SK-N-SH (cell line): ENCODE data around the gene TRPT1. TPM values are rescaled to one million over a fixed set of nuclear protein-coding genes. Genes with fewer than 3 reads are reported as not detected.
A peak's percentile ranks its signal among the peaks of the same experiment; 100 is the strongest.

ENCODE experiments used
- CTCF ChIA-PET: fragments of 300-600, 350-600 bp; formaldehyde crosslinking; extraction: SDS; loops from one replicate; lab custom pipeline; 2021; lab: Yijun Ruan, JAX
- POLR2A ChIA-PET: fragments of 350-600 bp; sonication (Branson Sonifier 250); formaldehyde crosslinking; extraction: SDS; loops from one replicate; lab custom pipeline; 2020; ENCODE audit warnings: antibody characterized with exemption, inconsistent platforms; lab: Yijun Ruan, JAX
- DNase-seq: peaks from one replicate; pipeline ENCODE4 v3.0.0; 2012
- H2AFZ ChIP-seq: fragments of 200-600 bp; sonication (generic); 2 replicates; pipeline ENCODE4 v1.8.1; 2016; ENCODE audit warnings: antibody characterized with exemption, mild to moderate bottlenecking, low read depth
- H3F3A ChIP-seq: fragments of 200-600 bp; sonication (generic); replicated peaks from 2 replicates; pipeline ENCODE3; 2016; ENCODE audit warnings: antibody characterized with exemption, mild to moderate bottlenecking; ENCODE audit not compliant: insufficient read depth
- H3K27ac ChIP-seq, 2 experiments: fragments of 200-500 bp in 1 of 2; fragments of 200-600 bp in 1 of 2; sonication (Bioruptor generic) in 1 of 2; sonication (generic), shearing (Covaris generic) in 1 of 2; 2 replicates each; pipeline versions ENCODE4 v1.5.1 to v1.6.1; 2014 to 2016; ENCODE audit warnings: low read depth in 2 of 2, inconsistent platforms in 1 of 2, low read length in 1 of 2, mild to moderate bottlenecking in 1 of 2, mixed read lengths in 1 of 2
- H3K27me3 ChIP-seq: fragments of 200-600 bp; sonication (generic), shearing (Covaris generic); 2 replicates; pipeline ENCODE4 v1.6.1; 2016; ENCODE audit warnings: mixed run types; ENCODE audit not compliant: insufficient read depth
- H3K36me3 ChIP-seq, 2 experiments: fragments of 200-500 bp in 1 of 2; fragments of 200-600 bp in 1 of 2; sonication (Bioruptor generic) in 1 of 2; sonication (generic) in 1 of 2; replicated peaks in 1 of 2; 2 replicates each; pipeline versions ENCODE3 to v1.5.1; 2014 to 2016; ENCODE audit warnings: low read length in 1 of 2, mild to moderate bottlenecking in 1 of 2; ENCODE audit not compliant: insufficient read depth in 2 of 2, control insufficient read depth in 1 of 2
- H3K4me1 ChIP-seq, 2 experiments: fragments of 200-500 bp in 1 of 2; fragments of 200-600 bp in 1 of 2; sonication (Bioruptor generic) in 1 of 2; sonication (generic), shearing (Covaris generic) in 1 of 2; 2 replicates each; pipeline versions ENCODE4 v1.5.1 to v1.6.1; 2014 to 2016; ENCODE audit warnings: low read depth in 1 of 2, low read length in 1 of 2, mixed run types in 1 of 2; ENCODE audit not compliant: insufficient read depth in 2 of 2, control insufficient read depth in 1 of 2
- H3K4me2 ChIP-seq: fragments of 200-600 bp; sonication (generic), shearing (Covaris generic); 2 replicates; pipeline ENCODE4 v1.6.1; 2017; ENCODE audit warnings: mixed run types
- H3K4me3 ChIP-seq, 2 experiments: fragments of 200-500 bp in 1 of 2; fragments of 200-600 bp in 1 of 2; sonication (Bioruptor generic) in 1 of 2; sonication (generic), shearing (Covaris generic) in 1 of 2; 2 replicates each; pipeline versions ENCODE4 v1.5.1 to v1.8.1; 2014 to 2016; ENCODE audit warnings: low read depth in 2 of 2, inconsistent platforms in 1 of 2, low read length in 1 of 2, mild to moderate bottlenecking in 1 of 2, mixed read lengths in 1 of 2, moderate library complexity in 1 of 2
- H3K79me2 ChIP-seq: fragments of 200-600 bp; sonication (generic); 2 replicates; pipeline ENCODE4 v1.8.1; 2017; ENCODE audit warnings: mild to moderate bottlenecking; ENCODE audit not compliant: insufficient read depth
- H3K9ac ChIP-seq: fragments of 200-600 bp; sonication (generic); 2 replicates; pipeline ENCODE4 v1.6.1; 2017; ENCODE audit warnings: mixed run types
- H3K9me2 ChIP-seq: fragments of 200-600 bp; sonication (generic); 2 replicates; pipeline ENCODE4 v1.6.1; 2017; ENCODE audit warnings: mixed run types
- H3K9me3 ChIP-seq: fragments of 200-600 bp; sonication (generic); 2 replicates; pipeline ENCODE4 v1.6.1; 2017; ENCODE audit warnings: mixed run types, mild to moderate bottlenecking, moderate library complexity
- H4K20me1 ChIP-seq: fragments of 200-600 bp; sonication (generic); 2 replicates; pipeline ENCODE4 v1.6.1; 2017; ENCODE audit warnings: mild to moderate bottlenecking, mixed run types; ENCODE audit not compliant: insufficient read depth
- CHD2 ChIP-seq: fragments of 150-350 bp; IDR thresholded peaks from 2 replicates; pipeline ENCODE4 v1.6.1; 2018; ENCODE audit warnings: low read length; ENCODE audit not compliant: partially characterized antibody
- GABPA ChIP-seq: IDR thresholded peaks from 2 replicates; pipeline ENCODE4 v1.4.0; 2012; ENCODE audit warnings: low read depth, mild to moderate bottlenecking
- JUND ChIP-seq: IDR thresholded peaks from 2 replicates; pipeline ENCODE4 v1.4.0; 2012
- MAX ChIP-seq: IDR thresholded peaks from 2 replicates; pipeline ENCODE4 v1.4.0; 2012; ENCODE audit warnings: low read depth
- MEF2A ChIP-seq: IDR thresholded peaks from 2 replicates; pipeline ENCODE4 v1.4.0; 2012; ENCODE audit warnings: low read depth, borderline replicate concordance
- MXI1 ChIP-seq: IDR thresholded peaks from 2 replicates; pipeline ENCODE4 v1.6.1; 2012; ENCODE audit warnings: mild to moderate bottlenecking, low read depth, low read length, improper control_type of control experiment
- POLR2AphosphoS5 ChIP-seq: IDR thresholded peaks from 2 replicates; pipeline ENCODE4 v1.6.1; 2012; ENCODE audit warnings: low read depth, low read length
- RXRA ChIP-seq: IDR thresholded peaks from 2 replicates; pipeline ENCODE4 v1.4.0; 2012; ENCODE audit warnings: low read depth, mild to moderate bottlenecking, borderline replicate concordance
- SIN3A ChIP-seq: IDR thresholded peaks from 2 replicates; pipeline ENCODE4 v1.6.1; 2012; ENCODE audit warnings: low read depth, mild to moderate bottlenecking, low read length, moderate library complexity, borderline replicate concordance
- SMC3 ChIP-seq: IDR thresholded peaks from 2 replicates; pipeline ENCODE4 v1.6.1; 2012; ENCODE audit warnings: low read depth, low read length, improper control_type of control experiment
- TAF1 ChIP-seq: IDR thresholded peaks from 2 replicates; pipeline ENCODE4 v1.6.1; 2012; ENCODE audit warnings: low read depth, mild to moderate bottlenecking, low read length, moderate library complexity, borderline replicate concordance
- TCF12 ChIP-seq: IDR thresholded peaks from 2 replicates; pipeline ENCODE4 v1.4.0; 2012
- YY1 ChIP-seq: IDR thresholded peaks from 2 replicates; pipeline ENCODE4 v1.4.0; 2012; ENCODE audit warnings: low read depth, mild to moderate bottlenecking
- WGBS: methylation state at CpG from one replicate; pipeline ENCODE4 v1.1.6; 2017; ENCODE audit warnings: low lambda C conversion rate; 5-methylcytosine and 5-hydroxymethylcytosine counted together
- polyA plus RNA-seq, 3 experiments: library from polyadenylated mRNA; depleted of rRNA; stranded (reverse); fragments of >200 nt; gene quantifications; 2 replicates each; pipeline ENCODE4 v1.2.3, GENCODE V29; 2012
- TF ChIP-seq, protein P1 (sequence below): fragments of 200-600 bp; sonication (generic); IDR thresholded peaks from 2 replicates; pipeline ENCODE4 v1.6.1; 2017; ENCODE audit warnings: antibody characterized with exemption, mild to moderate bottlenecking, moderate library complexity

Gene TRPT1
- polyA plus RNA-seq, 1 of the 3 experiments (the other 2 are of a cell fraction) = 62.4 TPM

DNA sequence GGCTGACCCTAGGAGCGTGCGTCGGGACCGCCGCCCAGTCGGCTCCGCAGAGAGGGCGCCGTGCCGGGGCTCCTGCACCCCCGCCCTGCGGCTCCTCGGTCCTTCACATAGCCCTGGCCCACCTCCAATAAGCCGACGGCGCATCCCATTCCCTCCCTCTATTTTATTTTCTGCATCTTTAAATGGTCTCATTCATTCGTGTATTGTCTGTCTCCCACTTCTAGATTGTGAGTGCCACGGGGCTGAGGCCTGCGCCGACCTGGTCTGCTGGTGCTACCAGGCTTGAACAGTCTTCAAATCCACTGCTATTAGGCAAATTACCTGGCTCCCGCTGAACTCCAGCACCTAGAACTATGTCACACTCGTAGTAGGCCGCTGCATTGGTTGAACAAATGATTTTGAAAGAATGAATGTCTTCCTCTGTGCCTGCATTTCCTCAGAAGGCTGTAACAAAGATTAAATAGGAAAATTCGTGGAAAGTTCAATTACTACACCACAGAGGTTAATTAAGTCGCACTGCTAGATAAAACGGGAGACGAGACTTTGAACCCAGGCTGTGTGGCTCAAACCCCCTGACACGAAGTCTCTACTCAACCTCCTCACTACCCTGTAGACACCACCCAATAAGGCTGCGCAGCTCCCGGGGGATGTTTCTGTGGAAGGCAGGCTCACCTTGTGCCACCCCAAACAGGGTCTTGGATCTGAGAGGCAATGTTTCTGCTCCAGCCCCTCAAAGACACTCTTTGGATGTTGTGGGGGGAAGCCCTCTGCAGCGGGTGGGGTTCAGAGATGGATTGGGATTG lies 21.9 kb upstream of the TRPT1 start:
- Histone ChIP-seq H3K4me3 (peak overlapping the region; percentile 92 to 98; a peak in 3 of 4 replicates), H3K79me2 (peaks cover 49% of the 10 kb centered on the region), H3K27me3 (no peaks in the 10 kb centered on the region), H3K4me2 (peak overlapping the region; percentile 100; the same call in 1 of the 2 replicates), H4K20me1 (peaks cover 4% of the 10 kb centered on the region), H3F3A (peaks cover 11% of the 10 kb centered on the region), H3K4me1 (peaks cover 12 to 49% of the 10 kb centered on the region in 2 experiments; a peak in 2 of 4 replicates), H3K9me2 (no peaks in the 10 kb centered on the region), H2AFZ (no peak overlapping the region), H3K36me3 (peaks cover 10 to 14% of the 10 kb centered on the region in 2 experiments), H3K9me3 (no peaks in the 10 kb centered on the region), H3K9ac (peak overlapping the region; percentile 91; the same call in 1 of the 2 replicates), H3K27ac (peak overlapping the region; percentile 96 to 98; a peak in 3 of 4 replicates)
- DNase-seq = no peak
- ChIA-PET CTCF (interaction anchor here (0.7 to 4.6 kb wide), 7 partner anchors 15 to 54 kb away, joined by 3 to 89 read pairs (median 6); no protein-coding TSS in a partner anchor), POLR2A (interaction anchor here (0.6 to 12.4 kb wide), 3 partner anchors 16 to 125 kb away, joined by 7 to 112 read pairs (median 41); no protein-coding TSS in a partner anchor)
- TF ChIP-seq, protein P1, sequence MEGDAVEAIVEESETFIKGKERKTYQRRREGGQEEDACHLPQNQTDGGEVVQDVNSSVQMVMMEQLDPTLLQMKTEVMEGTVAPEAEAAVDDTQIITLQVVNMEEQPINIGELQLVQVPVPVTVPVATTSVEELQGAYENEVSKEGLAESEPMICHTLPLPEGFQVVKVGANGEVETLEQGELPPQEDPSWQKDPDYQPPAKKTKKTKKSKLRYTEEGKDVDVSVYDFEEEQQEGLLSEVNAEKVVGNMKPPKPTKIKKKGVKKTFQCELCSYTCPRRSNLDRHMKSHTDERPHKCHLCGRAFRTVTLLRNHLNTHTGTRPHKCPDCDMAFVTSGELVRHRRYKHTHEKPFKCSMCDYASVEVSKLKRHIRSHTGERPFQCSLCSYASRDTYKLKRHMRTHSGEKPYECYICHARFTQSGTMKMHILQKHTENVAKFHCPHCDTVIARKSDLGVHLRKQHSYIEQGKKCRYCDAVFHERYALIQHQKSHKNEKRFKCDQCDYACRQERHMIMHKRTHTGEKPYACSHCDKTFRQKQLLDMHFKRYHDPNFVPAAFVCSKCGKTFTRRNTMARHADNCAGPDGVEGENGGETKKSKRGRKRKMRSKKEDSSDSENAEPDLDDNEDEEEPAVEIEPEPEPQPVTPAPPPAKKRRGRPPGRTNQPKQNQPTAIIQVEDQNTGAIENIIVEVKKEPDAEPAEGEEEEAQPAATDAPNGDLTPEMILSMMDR = no peak
- TF ChIP-seq MXI1 (no peak), TCF12 (no peak), GABPA (no peak), RXRA (no peak)
- 58% methylated on average over 25 of the region's 31 CpGs for WGBS

DNA sequence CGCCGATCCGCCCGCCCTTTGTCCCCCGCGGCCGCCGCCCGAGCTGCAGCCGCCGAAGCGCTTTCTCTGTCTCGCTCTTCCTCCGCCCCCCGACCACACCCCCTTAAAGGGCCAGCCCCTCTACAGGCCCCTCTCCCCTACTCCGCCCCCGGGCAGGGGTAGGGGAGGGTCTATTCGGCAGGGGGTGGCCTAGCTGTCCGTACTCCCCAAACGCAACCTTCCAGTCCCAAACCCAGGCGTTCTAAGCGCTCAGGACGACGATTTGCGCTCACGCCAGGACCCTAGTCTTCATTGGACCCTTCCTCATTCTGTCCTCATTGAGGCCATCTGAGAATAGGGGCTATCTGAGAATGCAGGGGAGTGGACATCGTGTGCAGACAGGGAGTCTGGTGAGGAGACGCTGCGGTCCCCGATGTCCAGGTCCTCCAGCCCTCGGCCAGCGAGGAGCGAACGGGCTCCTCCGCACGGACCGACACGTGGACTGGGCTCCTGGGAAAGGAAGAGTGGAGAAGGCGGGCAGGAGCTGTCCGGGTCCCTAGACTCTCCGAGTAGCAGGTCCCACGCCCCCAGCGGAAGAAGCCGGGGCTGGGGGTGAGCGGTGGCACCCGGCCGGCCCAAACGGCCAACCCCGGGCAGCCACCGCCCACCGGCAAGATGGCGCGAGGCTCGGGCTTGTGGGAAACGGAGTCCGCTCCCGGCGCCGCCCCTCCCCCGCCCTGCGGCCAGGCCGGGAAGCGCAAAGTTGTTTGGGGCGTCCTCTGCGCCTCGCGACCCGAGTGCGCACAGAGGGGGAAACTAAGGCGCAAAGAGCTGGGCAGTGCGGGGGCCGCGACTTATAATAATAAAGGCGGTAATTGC lies 21.1 kb upstream of the TRPT1 start, which contains the start of gene PPP1R14B:
Gene PPP1R14B (minus strand): TSS at position 73 of the 858 bp plus-strand sequence. CDS start 270 bp downstream, outside the sequence.
- CTCF ChIA-PET = interaction anchor here (0.7 to 3.4 kb wide), 6 partner anchors 14 to 57 kb away, joined by 3 to 20 read pairs (median 8); partner anchors contain the start of gene ESRRA
- 1% methylated on average over 36 of the region's 74 CpGs for WGBS
- TF ChIP-seq JUND (no peak), MEF2A (no peak), SMC3 (no peak), GABPA (peak; percentile 60), TAF1 (peak; percentile 55; the same call in 1 of the 2 replicates), CHD2 (peak; percentile 91), MXI1 (peak; percentile 84), SIN3A (peak; percentile 71; the same call in 1 of the 2 replicates), POLR2AphosphoS5 (peak; percentile 73; the same call in 1 of the 2 replicates), YY1 (peak; percentile 96), MAX (peak; percentile 86)
- TF ChIP-seq, protein P1 = no peak; the same call in 1 of the 2 replicates
- peaks cover 49% of the 10 kb centered on the region for H3K79me2 ChIP-seq
- H3K36me3 ChIP-seq = peaks cover 10 to 14% of the 10 kb centered on the region in 2 experiments
- H3K4me2 ChIP-seq = peak within 1 kb of the TSS; percentile 100
- H3K4me3 ChIP-seq = peak within 1 kb of the TSS; percentile 92 to 98
- peak within 1 kb of the TSS; percentile 72 for H2AFZ ChIP-seq
- no peaks in the 10 kb centered on the region for H3K9me3 ChIP-seq
- H3K9ac ChIP-seq = peak within 1 kb of the TSS; percentile 91
- no peaks in the 10 kb centered on the region for H3K9me2 ChIP-seq
- POLR2A ChIA-PET = interaction anchor here (0.6 to 12.4 kb wide), 6 partner anchors 14 to 126 kb away, joined by 3 to 112 read pairs (median 6); no protein-coding TSS in a partner anchor
- H3K27ac ChIP-seq = peak within 1 kb of the TSS; percentile 96 to 98
- H3F3A ChIP-seq = peaks cover 11% of the 10 kb centered on the region
- H3K4me1 ChIP-seq = peaks cover 9 to 46% of the 10 kb centered on the region in 2 experiments; a peak in 2 of 4 replicates
- no peaks in the 10 kb centered on the region for H3K27me3 ChIP-seq
- H4K20me1 ChIP-seq = no peaks in the 10 kb centered on the region
- peak; percentile 95 for DNase-seq
